ENCODE results near the gene UQCRC1. TPM values are rescaled to one million over a fixed set of nuclear protein-coding genes. Genes with fewer than 3 reads are reported as not detected.

Gene UQCRC1
- total and polyA plus RNA-seq, 12 donors = 723 to 1,330 (median 1,035) TPM

DNA sequence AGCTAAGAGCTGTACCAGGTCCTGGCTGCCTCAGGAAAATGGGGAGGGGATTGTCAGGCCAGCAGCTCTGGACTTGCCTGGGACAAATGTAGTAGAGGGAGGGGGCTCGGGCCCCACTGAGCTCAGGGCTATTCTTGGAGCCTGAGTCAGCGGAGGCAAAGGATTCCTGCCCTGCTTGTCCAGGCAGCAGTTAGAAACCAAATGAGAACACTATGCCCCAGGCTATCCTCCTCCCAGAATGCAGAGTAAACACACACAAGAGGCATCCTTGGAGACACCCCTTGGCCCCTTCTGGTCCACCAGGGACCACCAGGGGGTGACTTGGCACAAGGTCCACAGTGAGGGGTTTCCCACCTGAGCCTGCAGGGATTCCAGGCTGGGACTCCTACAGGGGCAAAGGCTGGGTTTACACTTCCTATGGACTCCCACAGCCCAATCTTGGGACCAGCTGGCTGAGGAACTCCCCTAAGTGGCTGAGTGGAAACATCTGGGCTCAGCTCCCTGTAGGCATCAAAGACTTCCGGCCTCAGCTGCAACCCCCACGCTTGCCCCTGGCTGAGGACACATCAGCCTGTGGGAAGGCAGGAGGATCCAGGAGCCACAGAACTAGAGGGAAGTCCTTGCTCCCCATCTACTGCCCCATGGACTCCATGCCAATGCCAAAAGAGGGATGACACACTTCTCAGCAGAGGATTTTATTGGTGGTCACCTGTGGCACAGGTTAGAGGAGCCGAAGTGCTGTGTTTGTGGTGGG lies 10.9 kb downstream of the UQCRC1 start:
- WGBS, 2 donors = 21 to 34% methylated on average over 5 of the region's 5 CpGs
- TF ChIP-seq, protein P1, sequence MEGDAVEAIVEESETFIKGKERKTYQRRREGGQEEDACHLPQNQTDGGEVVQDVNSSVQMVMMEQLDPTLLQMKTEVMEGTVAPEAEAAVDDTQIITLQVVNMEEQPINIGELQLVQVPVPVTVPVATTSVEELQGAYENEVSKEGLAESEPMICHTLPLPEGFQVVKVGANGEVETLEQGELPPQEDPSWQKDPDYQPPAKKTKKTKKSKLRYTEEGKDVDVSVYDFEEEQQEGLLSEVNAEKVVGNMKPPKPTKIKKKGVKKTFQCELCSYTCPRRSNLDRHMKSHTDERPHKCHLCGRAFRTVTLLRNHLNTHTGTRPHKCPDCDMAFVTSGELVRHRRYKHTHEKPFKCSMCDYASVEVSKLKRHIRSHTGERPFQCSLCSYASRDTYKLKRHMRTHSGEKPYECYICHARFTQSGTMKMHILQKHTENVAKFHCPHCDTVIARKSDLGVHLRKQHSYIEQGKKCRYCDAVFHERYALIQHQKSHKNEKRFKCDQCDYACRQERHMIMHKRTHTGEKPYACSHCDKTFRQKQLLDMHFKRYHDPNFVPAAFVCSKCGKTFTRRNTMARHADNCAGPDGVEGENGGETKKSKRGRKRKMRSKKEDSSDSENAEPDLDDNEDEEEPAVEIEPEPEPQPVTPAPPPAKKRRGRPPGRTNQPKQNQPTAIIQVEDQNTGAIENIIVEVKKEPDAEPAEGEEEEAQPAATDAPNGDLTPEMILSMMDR (IDR thresholded peaks at IDR 0.05) = no peak
- Histone ChIP-seq H3K4me1 (peaks cover 38 to 92% (median 73%) of the 10 kb centered on the region in 9 donors), H3K9me3 (no peaks in the 10 kb centered on the region), H3K27ac (peak overlapping the region; percentile 77 to 93 (median 86)), H3K36me3 (peaks cover 15 to 61% (median 36%) of the 10 kb centered on the region in 9 donors), H3K27me3 (peaks cover 0 to 26% (median 0%) of the 10 kb centered on the region in 7 donors), H3K4me3 (no peak overlapping the region)
- peak; percentile 70 to 89 (median 79) for ATAC-seq
- peak; percentile 50 to 77 for DNase-seq
- intact Hi-C loops (cut with DNase I) = loop anchor here in 1 of 10 donors (5.0 kb wide), 1 partner anchor 131 kb away; a partner anchor contains a TSS

DNA sequence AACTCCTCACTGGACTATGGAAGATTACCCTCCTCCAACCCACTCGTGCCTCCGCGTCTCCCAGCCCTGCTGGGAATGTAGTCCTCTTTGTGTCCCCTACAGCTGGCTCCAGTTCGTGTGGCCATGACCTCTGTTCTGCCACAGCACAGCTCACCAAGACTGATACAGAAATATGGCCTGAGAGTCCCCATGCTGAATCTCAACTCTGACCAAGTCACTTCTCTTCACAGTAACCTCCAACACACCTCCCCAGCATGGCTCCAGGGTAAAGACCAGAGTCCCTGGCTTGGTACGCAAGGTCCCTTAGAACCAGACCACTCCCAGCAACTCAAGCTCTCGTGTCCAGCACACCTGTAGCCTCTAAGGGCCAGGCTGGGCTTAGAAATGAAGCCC lies 12.0 kb downstream of the UQCRC1 start:
- Histone ChIP-seq H3K27ac (peak overlapping the region; percentile 77 to 93 (median 86)), H3K4me1 (peaks cover 38 to 85% (median 70%) of the 10 kb centered on the region in 9 donors), H3K36me3 (peaks cover 12 to 50% (median 25%) of the 10 kb centered on the region in 9 donors), H3K27me3 (peaks cover 0 to 28% (median 0%) of the 10 kb centered on the region in 7 donors), H3K4me3 (no peak overlapping the region), H3K9me3 (no peaks in the 10 kb centered on the region)
- ATAC-seq = peak in 2 of 8 donors; percentile 6 to 9
- DNase-seq = no peak
- intact Hi-C loops (cut with DNase I) = loop anchor here in 1 of 10 donors (5.0 kb wide), 1 partner anchor 130 kb away; a partner anchor contains a TSS
- TF ChIP-seq, protein P1 (IDR thresholded peaks at IDR 0.05) = no peak
- WGBS, 2 donors = 63 to 65% methylated on average over 6 of the region's 6 CpGs

DNA sequence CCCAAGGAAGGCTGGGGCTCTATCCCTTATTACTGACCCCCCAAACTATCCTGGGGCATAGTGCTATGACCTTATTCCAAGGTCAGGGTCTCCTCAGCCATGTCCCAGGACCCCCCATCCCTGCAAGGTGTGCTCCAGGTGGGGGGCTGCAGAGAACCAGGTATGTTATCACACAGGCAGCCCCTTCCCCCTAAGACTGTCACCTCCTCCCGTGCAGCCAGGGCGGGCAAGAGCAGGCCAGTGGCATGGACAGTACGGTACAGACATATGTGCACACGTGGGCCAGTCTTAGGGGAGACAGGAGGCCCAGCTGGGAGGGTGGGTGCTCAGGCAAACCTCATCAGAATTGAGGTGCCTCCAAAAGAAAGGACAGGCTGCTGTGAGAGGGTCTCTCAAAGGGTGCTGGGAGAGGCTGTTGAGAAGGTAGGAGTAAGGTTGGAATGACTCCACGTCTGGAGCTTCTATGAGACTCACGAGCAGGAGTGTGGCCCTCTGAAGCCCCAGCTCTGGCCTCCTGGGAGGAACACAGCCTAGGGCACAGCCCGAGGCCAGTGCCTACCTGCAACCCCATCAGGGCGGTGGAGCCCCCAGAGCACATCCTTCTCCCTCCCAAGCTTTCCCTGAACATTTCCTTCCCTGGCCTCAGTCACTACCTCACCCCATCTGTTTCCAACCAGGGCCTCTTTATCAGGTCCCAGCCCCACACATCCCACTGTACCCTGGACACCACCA lies 12.6 kb downstream of the UQCRC1 start:
- H3K4me1 ChIP-seq = peaks cover 38 to 79% (median 70%) of the 10 kb centered on the region in 9 donors
- intact Hi-C loops (cut with DNase I) = loop anchor here in 1 of 10 donors (5.0 kb wide), 1 partner anchor 130 kb away; a partner anchor contains a TSS
- WGBS, 2 donors = 69 to 74% methylated on average over 8 of the region's 8 CpGs

More for the DNA sequence above, 12.6 kb downstream of the UQCRC1 start:
- TF ChIP-seq, protein P1 (IDR thresholded peaks at IDR 0.05) = no peak
- ATAC-seq (peak in 1 of 8 donors; percentile 0), DNase-seq (no peak)
- H3K4me3 ChIP-seq = no peak overlapping the region
- H3K27ac ChIP-seq = peak overlapping the region; percentile 77 to 93 (median 86)
- H3K9me3 ChIP-seq = no peaks in the 10 kb centered on the region
- peaks cover 12 to 45% (median 23%) of the 10 kb centered on the region in 9 donors for H3K36me3 ChIP-seq
- peaks cover 0 to 28% (median 0%) of the 10 kb centered on the region in 7 donors for H3K27me3 ChIP-seq
